HEK293 (cell line): Measurements from ENCODE around the gene FAM217A.

ENCODE experiments used
- CTCF ChIA-PET: fragments of 350-600 bp; formaldehyde crosslinking; extraction: SDS; loops from one replicate; lab custom pipeline; 2021; ENCODE audit warnings: antibody characterized with exemption; lab: Yijun Ruan, JAX
- POLR2A ChIA-PET: fragments of 300-600 bp; formaldehyde crosslinking; extraction: SDS; loops from one replicate; lab custom pipeline; 2020; ENCODE audit warnings: antibody characterized with exemption, inconsistent platforms; lab: Yijun Ruan, JAX
- H3K27ac ChIP-seq: fragments of 200-500 bp; sonication (Bioruptor generic); 2 replicates; pipeline ENCODE4 v1.5.1; 2014; ENCODE audit warnings: low read depth, low read length, control low read depth, inconsistent platforms; ENCODE audit errors: extremely low read depth
- H3K36me3 ChIP-seq, 2 experiments: fragments of 200-500 bp in 1 of 2; sonication (Bioruptor generic) in 1 of 2; 1 replicate in 1 of 2; 2 replicates in 1 of 2; pipeline ENCODE4 v1.5.1; 2014 to 2017; ENCODE audit warnings: inconsistent platforms in 2 of 2, low read length in 2 of 2; ENCODE audit not compliant: control insufficient read depth in 2 of 2, insufficient read depth in 1 of 2
- H3K4me1 ChIP-seq: fragments of 200-500 bp; sonication (Bioruptor generic); 2 replicates; pipeline ENCODE4 v1.5.1; 2014; ENCODE audit warnings: mild to moderate bottlenecking, low read length, inconsistent platforms; ENCODE audit not compliant: control insufficient read depth, insufficient read depth
- H3K4me3 ChIP-seq: 2 replicates; pipeline ENCODE4 v1.5.1; 2011; ENCODE audit warnings: low read depth, mild to moderate bottlenecking, control low read depth, low read length, moderate library complexity
- H3K9me3 ChIP-seq: fragments of 200-500 bp; sonication (Bioruptor generic); 2 replicates; pipeline ENCODE4 v1.5.1; 2014; ENCODE audit warnings: low read depth, low read length, inconsistent platforms; ENCODE audit not compliant: control insufficient read depth, insufficient read depth
- BCL11A ChIP-seq: fragments of 450-650 bp; formaldehyde crosslinking; IDR thresholded peaks from 2 replicates; pipeline ENCODE4 v1.5.1; 2016; ENCODE audit warnings: low read depth, missing biosample characterization, missing genetic modification characterization
- FEZF1 ChIP-seq: fragments of 450-650 bp; formaldehyde crosslinking; IDR thresholded peaks from 2 replicates; pipeline ENCODE4 v1.5.1; 2016; ENCODE audit warnings: missing biosample characterization, missing genetic modification characterization
- GLIS1 ChIP-seq: fragments of 450-650 bp; formaldehyde crosslinking; IDR thresholded peaks from 2 replicates; pipeline ENCODE4 v1.5.1; 2016; ENCODE audit warnings: missing biosample characterization, missing genetic modification characterization
- KLF7 ChIP-seq: fragments of 450-650 bp; formaldehyde crosslinking; IDR thresholded peaks from 2 replicates; pipeline ENCODE4 v1.5.1; 2016; ENCODE audit warnings: missing biosample characterization, missing genetic modification characterization, borderline replicate concordance
- MZF1 ChIP-seq: fragments of 450-650 bp; formaldehyde crosslinking; IDR thresholded peaks from 2 replicates; pipeline ENCODE4 v1.5.1; 2017; ENCODE audit warnings: missing biosample characterization, missing genetic modification characterization, borderline replicate concordance
- PRDM6 ChIP-seq: fragments of 450-650 bp; formaldehyde crosslinking; IDR thresholded peaks from 2 replicates; pipeline ENCODE4 v1.5.1; 2017; ENCODE audit warnings: missing biosample characterization, missing genetic modification characterization
- SCRT2 ChIP-seq: fragments of 450-650 bp; formaldehyde crosslinking; IDR thresholded peaks from 2 replicates; pipeline ENCODE4 v1.5.1; 2016; ENCODE audit warnings: missing biosample characterization, missing genetic modification characterization
- WT1 ChIP-seq: fragments of 450-650 bp; formaldehyde crosslinking; IDR thresholded peaks from 2 replicates; pipeline ENCODE4 v1.5.1; 2016; ENCODE audit warnings: missing biosample characterization, missing genetic modification characterization
- ZNF184 ChIP-seq: fragments of 450-650 bp; IDR thresholded peaks from 2 replicates; pipeline ENCODE4 v1.5.1; 2018; ENCODE audit warnings: missing biosample characterization, mild to moderate bottlenecking, missing genetic modification characterization
- ZNF302 ChIP-seq: fragments of 450-650 bp; formaldehyde crosslinking; IDR thresholded peaks from 2 replicates; pipeline ENCODE4 v1.5.1; 2016; ENCODE audit warnings: missing biosample characterization, missing genetic modification characterization, low read depth
- ZNF350 ChIP-seq: fragments of 450-650 bp; formaldehyde crosslinking; IDR thresholded peaks from 2 replicates; pipeline ENCODE4 v1.5.0; 2017; ENCODE audit warnings: missing biosample characterization, mild to moderate bottlenecking, missing genetic modification characterization
- ZNF560 ChIP-seq: fragments of 450-650 bp; formaldehyde crosslinking; IDR thresholded peaks from 2 replicates; pipeline ENCODE4 v1.5.1; 2017; ENCODE audit warnings: missing biosample characterization, missing genetic modification characterization, borderline replicate concordance
- ZNF629 ChIP-seq: fragments of 450-650 bp; formaldehyde crosslinking; IDR thresholded peaks from 2 replicates; pipeline ENCODE4 v1.5.1; 2017; ENCODE audit warnings: missing biosample characterization, missing genetic modification characterization
- ZNF654 ChIP-seq: fragments of 450-650 bp; formaldehyde crosslinking; IDR thresholded peaks from 2 replicates; pipeline ENCODE4 v1.5.1; 2016; ENCODE audit warnings: low read depth, missing biosample characterization, missing genetic modification characterization
- ZNF664 ChIP-seq: fragments of 450-650 bp; formaldehyde crosslinking; IDR thresholded peaks from 2 replicates; pipeline ENCODE4 v1.5.1; 2016; ENCODE audit warnings: missing biosample characterization, missing genetic modification characterization
- ZSCAN4 ChIP-seq: fragments of 450-650 bp; formaldehyde crosslinking; IDR thresholded peaks from 2 replicates; pipeline ENCODE4 v1.5.1; 2017; ENCODE audit warnings: missing biosample characterization, missing genetic modification characterization
- TF ChIP-seq, protein P1 (sequence below): fragments of 450-650 bp; formaldehyde crosslinking; IDR thresholded peaks from 2 replicates; pipeline ENCODE4 v1.5.1; 2017; ENCODE audit warnings: missing biosample characterization, missing genetic modification characterization
- TF ChIP-seq, protein P2 (sequence below): fragments of 450-650 bp; formaldehyde crosslinking; IDR thresholded peaks from 2 replicates; pipeline ENCODE4 v1.5.1; 2016; ENCODE audit warnings: missing biosample characterization, missing genetic modification characterization
- TF ChIP-seq, protein P3 (sequence below): fragments of 450-650 bp; formaldehyde crosslinking; IDR thresholded peaks from 2 replicates; pipeline ENCODE4 v1.5.1; 2016; ENCODE audit warnings: missing biosample characterization, missing genetic modification characterization
- TF ChIP-seq, protein P4 (sequence below): fragments of 450-650 bp; IDR thresholded peaks from 2 replicates; pipeline ENCODE4 v1.5.1; 2018; ENCODE audit warnings: missing biosample characterization, missing genetic modification characterization
- TF ChIP-seq, protein P5 (sequence below): fragments of 450-650 bp; formaldehyde crosslinking; IDR thresholded peaks from 2 replicates; pipeline ENCODE4 v1.5.1; 2017; ENCODE audit warnings: missing biosample characterization, missing genetic modification characterization
- TF ChIP-seq, protein P6 (sequence below): fragments of 450-650 bp; formaldehyde crosslinking; IDR thresholded peaks from 2 replicates; pipeline ENCODE4 v1.5.1; 2016; ENCODE audit warnings: missing biosample characterization, missing genetic modification characterization

The FAM217A gene

GRCh38 chr6:4100655-4101054 is 21.7 kb upstream of the FAM217A start:
- no peaks in the 10 kb centered on the region for H3K9me3 ChIP-seq

GRCh38 chr6:4093288-4093687 is 14.4 kb upstream of the FAM217A start:
- H3K4me1 ChIP-seq: no peaks in the 10 kb centered on the region
- H3K4me3 ChIP-seq: no peak overlapping the region
- no peaks in the 10 kb centered on the region for H3K36me3 ChIP-seq
- no peaks in the 10 kb centered on the region for H3K9me3 ChIP-seq
- ChIA-PET POLR2A (no interaction called here), CTCF (interaction anchor here (0.7 kb wide), 1 partner anchor 45 kb away, joined by 3 read pairs; no protein-coding TSS in a partner anchor)
- no peak overlapping the region for H3K27ac ChIP-seq
- TF ChIP-seq, protein P1, sequence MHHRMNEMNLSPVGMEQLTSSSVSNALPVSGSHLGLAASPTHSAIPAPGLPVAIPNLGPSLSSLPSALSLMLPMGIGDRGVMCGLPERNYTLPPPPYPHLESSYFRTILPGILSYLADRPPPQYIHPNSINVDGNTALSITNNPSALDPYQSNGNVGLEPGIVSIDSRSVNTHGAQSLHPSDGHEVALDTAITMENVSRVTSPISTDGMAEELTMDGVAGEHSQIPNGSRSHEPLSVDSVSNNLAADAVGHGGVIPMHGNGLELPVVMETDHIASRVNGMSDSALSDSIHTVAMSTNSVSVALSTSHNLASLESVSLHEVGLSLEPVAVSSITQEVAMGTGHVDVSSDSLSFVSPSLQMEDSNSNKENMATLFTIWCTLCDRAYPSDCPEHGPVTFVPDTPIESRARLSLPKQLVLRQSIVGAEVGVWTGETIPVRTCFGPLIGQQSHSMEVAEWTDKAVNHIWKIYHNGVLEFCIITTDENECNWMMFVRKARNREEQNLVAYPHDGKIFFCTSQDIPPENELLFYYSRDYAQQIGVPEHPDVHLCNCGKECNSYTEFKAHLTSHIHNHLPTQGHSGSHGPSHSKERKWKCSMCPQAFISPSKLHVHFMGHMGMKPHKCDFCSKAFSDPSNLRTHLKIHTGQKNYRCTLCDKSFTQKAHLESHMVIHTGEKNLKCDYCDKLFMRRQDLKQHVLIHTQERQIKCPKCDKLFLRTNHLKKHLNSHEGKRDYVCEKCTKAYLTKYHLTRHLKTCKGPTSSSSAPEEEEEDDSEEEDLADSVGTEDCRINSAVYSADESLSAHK (tag by site-specific recombination): 0 out of 2 replicates have a peak, but pooled peaks have one; percentile 12
- TF ChIP-seq, protein P2, sequence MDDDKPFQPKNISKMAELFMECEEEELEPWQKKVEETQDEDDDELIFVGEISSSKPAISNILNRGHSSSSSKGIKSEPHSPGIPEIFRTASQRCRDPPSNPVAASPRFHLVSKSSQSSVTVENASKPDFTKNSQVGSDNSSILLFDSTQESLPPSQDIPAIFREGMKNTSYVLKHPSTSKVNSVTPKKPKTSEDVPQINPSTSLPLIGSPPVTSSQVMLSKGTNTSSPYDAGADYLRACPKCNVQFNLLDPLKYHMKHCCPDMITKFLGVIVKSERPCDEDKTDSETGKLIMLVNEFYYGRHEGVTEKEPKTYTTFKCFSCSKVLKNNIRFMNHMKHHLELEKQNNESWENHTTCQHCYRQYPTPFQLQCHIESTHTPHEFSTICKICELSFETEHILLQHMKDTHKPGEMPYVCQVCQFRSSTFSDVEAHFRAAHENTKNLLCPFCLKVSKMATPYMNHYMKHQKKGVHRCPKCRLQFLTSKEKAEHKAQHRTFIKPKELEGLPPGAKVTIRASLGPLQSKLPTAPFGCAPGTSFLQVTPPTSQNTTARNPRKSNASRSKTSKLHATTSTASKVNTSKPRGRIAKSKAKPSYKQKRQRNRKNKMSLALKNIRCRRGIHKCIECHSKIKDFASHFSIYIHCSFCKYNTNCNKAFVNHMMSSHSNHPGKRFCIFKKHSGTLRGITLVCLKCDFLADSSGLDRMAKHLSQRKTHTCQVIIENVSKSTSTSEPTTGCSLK (tag by site-specific recombination): no peak
- TF ChIP-seq, protein P3, sequence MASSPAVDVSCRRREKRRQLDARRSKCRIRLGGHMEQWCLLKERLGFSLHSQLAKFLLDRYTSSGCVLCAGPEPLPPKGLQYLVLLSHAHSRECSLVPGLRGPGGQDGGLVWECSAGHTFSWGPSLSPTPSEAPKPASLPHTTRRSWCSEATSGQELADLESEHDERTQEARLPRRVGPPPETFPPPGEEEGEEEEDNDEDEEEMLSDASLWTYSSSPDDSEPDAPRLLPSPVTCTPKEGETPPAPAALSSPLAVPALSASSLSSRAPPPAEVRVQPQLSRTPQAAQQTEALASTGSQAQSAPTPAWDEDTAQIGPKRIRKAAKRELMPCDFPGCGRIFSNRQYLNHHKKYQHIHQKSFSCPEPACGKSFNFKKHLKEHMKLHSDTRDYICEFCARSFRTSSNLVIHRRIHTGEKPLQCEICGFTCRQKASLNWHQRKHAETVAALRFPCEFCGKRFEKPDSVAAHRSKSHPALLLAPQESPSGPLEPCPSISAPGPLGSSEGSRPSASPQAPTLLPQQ: 0 out of 2 replicates have a peak, but pooled peaks have one; percentile 38
- TF ChIP-seq ZNF184 (tag by site-specific recombination): no peak
- TF ChIP-seq ZNF654: no peak
- peak; percentile 100 for TF ChIP-seq PRDM6 (tag by site-specific recombination)
- no peak for TF ChIP-seq ZNF302
- TF ChIP-seq KLF7 (tag by site-specific recombination): no peak
- TF ChIP-seq SCRT2 (tag by site-specific recombination): no peak
- no peak for TF ChIP-seq ZNF350 (tag by site-specific recombination)
- peak; percentile 90 for TF ChIP-seq GLIS1 (tag by site-specific recombination)
- TF ChIP-seq, protein P4, sequence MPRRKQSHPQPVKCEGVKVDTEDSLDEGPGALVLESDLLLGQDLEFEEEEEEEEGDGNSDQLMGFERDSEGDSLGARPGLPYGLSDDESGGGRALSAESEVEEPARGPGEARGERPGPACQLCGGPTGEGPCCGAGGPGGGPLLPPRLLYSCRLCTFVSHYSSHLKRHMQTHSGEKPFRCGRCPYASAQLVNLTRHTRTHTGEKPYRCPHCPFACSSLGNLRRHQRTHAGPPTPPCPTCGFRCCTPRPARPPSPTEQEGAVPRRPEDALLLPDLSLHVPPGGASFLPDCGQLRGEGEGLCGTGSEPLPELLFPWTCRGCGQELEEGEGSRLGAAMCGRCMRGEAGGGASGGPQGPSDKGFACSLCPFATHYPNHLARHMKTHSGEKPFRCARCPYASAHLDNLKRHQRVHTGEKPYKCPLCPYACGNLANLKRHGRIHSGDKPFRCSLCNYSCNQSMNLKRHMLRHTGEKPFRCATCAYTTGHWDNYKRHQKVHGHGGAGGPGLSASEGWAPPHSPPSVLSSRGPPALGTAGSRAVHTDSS (tag by site-specific recombination): no peak
- 0 out of 2 replicates have a peak, but pooled peaks have one; percentile 19 for TF ChIP-seq BCL11A (tag by site-specific recombination)
- TF ChIP-seq ZNF629: 0 out of 2 replicates have a peak, but pooled peaks have one; percentile 29
- TF ChIP-seq, protein P5, sequence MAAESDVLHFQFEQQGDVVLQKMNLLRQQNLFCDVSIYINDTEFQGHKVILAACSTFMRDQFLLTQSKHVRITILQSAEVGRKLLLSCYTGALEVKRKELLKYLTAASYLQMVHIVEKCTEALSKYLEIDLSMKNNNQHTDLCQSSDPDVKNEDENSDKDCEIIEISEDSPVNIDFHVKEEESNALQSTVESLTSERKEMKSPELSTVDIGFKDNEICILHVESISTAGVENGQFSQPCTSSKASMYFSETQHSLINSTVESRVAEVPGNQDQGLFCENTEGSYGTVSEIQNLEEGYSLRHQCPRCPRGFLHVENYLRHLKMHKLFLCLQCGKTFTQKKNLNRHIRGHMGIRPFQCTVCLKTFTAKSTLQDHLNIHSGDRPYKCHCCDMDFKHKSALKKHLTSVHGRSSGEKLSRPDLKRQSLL (tag by site-specific recombination): no peak
- peak; percentile 88 for TF ChIP-seq WT1 (tag by site-specific recombination)
- TF ChIP-seq FEZF1 (tag by site-specific recombination): peak; percentile 77
- TF ChIP-seq, protein P6, sequence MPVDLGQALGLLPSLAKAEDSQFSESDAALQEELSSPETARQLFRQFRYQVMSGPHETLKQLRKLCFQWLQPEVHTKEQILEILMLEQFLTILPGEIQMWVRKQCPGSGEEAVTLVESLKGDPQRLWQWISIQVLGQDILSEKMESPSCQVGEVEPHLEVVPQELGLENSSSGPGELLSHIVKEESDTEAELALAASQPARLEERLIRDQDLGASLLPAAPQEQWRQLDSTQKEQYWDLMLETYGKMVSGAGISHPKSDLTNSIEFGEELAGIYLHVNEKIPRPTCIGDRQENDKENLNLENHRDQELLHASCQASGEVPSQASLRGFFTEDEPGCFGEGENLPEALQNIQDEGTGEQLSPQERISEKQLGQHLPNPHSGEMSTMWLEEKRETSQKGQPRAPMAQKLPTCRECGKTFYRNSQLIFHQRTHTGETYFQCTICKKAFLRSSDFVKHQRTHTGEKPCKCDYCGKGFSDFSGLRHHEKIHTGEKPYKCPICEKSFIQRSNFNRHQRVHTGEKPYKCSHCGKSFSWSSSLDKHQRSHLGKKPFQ (tag by site-specific recombination): peak; percentile 100
- no peak for TF ChIP-seq ZSCAN4
- TF ChIP-seq ZNF664 (tag by site-specific recombination): peak; percentile 69; the same call in 1 of the 2 replicates

More at GRCh38 chr6:4100655-4101054, 21.7 kb upstream of the FAM217A start:
- POLR2A ChIA-PET: no interaction called here
- CTCF ChIA-PET: no interaction called here
- Histone ChIP-seq H3K4me1 (peaks cover 4% of the 10 kb centered on the region), H3K4me3 (no peak overlapping the region), H3K36me3 (no peaks in the 10 kb centered on the region), H3K27ac (no peak overlapping the region)
- TF ChIP-seq ZNF560 (no peak), MZF1 (tag by site-specific recombination) (peak; percentile 31; the same call in 1 of the 2 replicates)
